ENCODE results near the gene RGS1. TPM values are rescaled to one million over a fixed set of nuclear protein-coding genes. Genes with fewer than 3 reads are reported as not detected.

RGS1 gene
- polyA plus RNA-seq, 1 of the 3 experiments (the other 2 are of a cell fraction), result 0.12 TPM

DNA sequence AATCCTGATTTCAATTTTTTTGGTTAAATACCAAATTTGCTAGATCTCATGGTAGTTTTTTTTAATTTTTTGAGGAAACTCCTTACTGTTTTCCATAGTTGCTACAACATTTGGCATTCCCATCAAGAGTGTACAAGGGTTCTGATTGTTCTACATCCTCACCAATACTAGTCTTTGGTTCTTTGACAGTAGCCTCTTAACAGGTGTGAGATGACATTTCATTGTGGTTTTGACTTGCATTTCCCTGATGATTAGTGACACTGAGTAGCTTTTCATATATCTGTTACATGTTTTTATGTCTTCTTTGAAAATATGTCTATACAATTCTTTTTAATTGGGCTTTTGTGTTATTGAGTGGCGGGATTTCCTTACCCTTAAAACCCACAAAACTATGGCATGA lies 39.5 kb downstream of the RGS1 start:
- Histone ChIP-seq H3F3A (replicated peaks; ENCODE audit: insufficient read depth) (no peaks in the 10 kb centered on the region), H3K4me1 (ENCODE audit: control insufficient read depth in 1 of 2, insufficient read depth in 2 of 2, low read depth in 1 of 2, low read length in 1 of 2) (peaks cover 0 to 5% of the 10 kb centered on the region in 2 experiments; a peak in 2 of 4 replicates), H3K27ac (ENCODE audit: low read depth in 2 of 2, low read length in 1 of 2) (no peak overlapping the region), H4K20me1 (ENCODE audit: insufficient read depth) (no peaks in the 10 kb centered on the region), H3K9me3 (no peaks in the 10 kb centered on the region), H3K4me3 (ENCODE audit: low read depth in 2 of 2, low read length in 1 of 2) (no peak overlapping the region), H3K36me3 (replicated peaks in 1 of 2; ENCODE audit: control insufficient read depth in 1 of 2, insufficient read depth in 2 of 2, low read length in 1 of 2) (no peaks in the 10 kb centered on the region), H3K9me2 (no peaks in the 10 kb centered on the region), H3K79me2 (ENCODE audit: insufficient read depth) (no peaks in the 10 kb centered on the region), H3K27me3 (ENCODE audit: insufficient read depth) (no peaks in the 10 kb centered on the region), H2AFZ (ENCODE audit: low read depth) (no peak overlapping the region), H3K4me2 (no peak overlapping the region), H3K9ac (no peak overlapping the region)
- no peak for DNase-seq
- ChIA-PET POLR2A (no interaction called here), CTCF (interaction anchor here (1.8 to 3.8 kb wide), 2 partner anchors 138 to 141 kb away, joined by 11 to 16 read pairs; no protein-coding TSS in a partner anchor)
- 93% methylated on average over 1 of the region's 1 CpG for WGBS (ENCODE audit: low lambda C conversion rate)
- TF ChIP-seq, protein P1, sequence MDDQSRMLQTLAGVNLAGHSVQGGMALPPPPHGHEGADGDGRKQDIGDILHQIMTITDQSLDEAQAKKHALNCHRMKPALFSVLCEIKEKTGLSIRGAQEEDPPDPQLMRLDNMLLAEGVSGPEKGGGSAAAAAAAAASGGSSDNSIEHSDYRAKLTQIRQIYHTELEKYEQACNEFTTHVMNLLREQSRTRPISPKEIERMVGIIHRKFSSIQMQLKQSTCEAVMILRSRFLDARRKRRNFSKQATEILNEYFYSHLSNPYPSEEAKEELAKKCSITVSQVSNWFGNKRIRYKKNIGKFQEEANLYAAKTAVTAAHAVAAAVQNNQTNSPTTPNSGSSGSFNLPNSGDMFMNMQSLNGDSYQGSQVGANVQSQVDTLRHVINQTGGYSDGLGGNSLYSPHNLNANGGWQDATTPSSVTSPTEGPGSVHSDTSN (IDR thresholded peaks at IDR 0.05), result no peak
- TF ChIP-seq JUND (IDR thresholded peaks at IDR 0.05), result no peak
- TF ChIP-seq RFX5 (IDR thresholded peaks at IDR 0.05; ENCODE audit: low read length), result no peak
- TF ChIP-seq TAF1 (IDR thresholded peaks at IDR 0.05; ENCODE audit: borderline replicate concordance, low read depth, low read length), result no peak
- TF ChIP-seq, protein P2, sequence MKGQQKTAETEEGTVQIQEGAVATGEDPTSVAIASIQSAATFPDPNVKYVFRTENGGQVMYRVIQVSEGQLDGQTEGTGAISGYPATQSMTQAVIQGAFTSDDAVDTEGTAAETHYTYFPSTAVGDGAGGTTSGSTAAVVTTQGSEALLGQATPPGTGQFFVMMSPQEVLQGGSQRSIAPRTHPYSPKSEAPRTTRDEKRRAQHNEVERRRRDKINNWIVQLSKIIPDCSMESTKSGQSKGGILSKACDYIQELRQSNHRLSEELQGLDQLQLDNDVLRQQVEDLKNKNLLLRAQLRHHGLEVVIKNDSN (IDR thresholded peaks at IDR 0.05; ENCODE audit: borderline replicate concordance, low read depth), result no peak

GRCh38 chr1:192620071-192620635 lies 44.6 kb downstream of the RGS1 start:
- no peak overlapping the region for H3K9ac ChIP-seq
- no peaks in the 10 kb centered on the region for H3K79me2 ChIP-seq (ENCODE audit: insufficient read depth)
- ChIA-PET CTCF (interaction anchor here (0.5 to 0.8 kb wide), 3 partner anchors 11 to 146 kb away, joined by 3 read pairs; no protein-coding TSS in a partner anchor), POLR2A (interaction anchor here (0.5 kb wide), 1 partner anchor 187 kb away, joined by 4 read pairs; no protein-coding TSS in a partner anchor)
- H3K9me3 ChIP-seq, result no peaks in the 10 kb centered on the region
- no peak overlapping the region for H3K4me2 ChIP-seq
- TF ChIP-seq RXRA (IDR thresholded peaks at IDR 0.05; ENCODE audit: borderline replicate concordance, low read depth), result no peak
- TF ChIP-seq SIN3A (IDR thresholded peaks at IDR 0.05; ENCODE audit: borderline replicate concordance, low read depth, low read length), result no peak
- H3K9me2 ChIP-seq, result no peaks in the 10 kb centered on the region
- no peaks in the 10 kb centered on the region; a peak in 1 of 4 replicates for H3K4me1 ChIP-seq (ENCODE audit: control insufficient read depth in 1 of 2, insufficient read depth in 2 of 2, low read depth in 1 of 2, low read length in 1 of 2)
- no peak overlapping the region for H3K27ac ChIP-seq (ENCODE audit: low read depth in 2 of 2, low read length in 1 of 2)
- no peaks in the 10 kb centered on the region for H4K20me1 ChIP-seq (ENCODE audit: insufficient read depth)
- no peaks in the 10 kb centered on the region for H3K27me3 ChIP-seq (ENCODE audit: insufficient read depth)
- no peak overlapping the region for H2AFZ ChIP-seq (ENCODE audit: low read depth)
- H3K36me3 ChIP-seq (replicated peaks in 1 of 2; ENCODE audit: control insufficient read depth in 1 of 2, insufficient read depth in 2 of 2, low read length in 1 of 2), result no peaks in the 10 kb centered on the region
- no peak for DNase-seq
- no peak overlapping the region for H3K4me3 ChIP-seq (ENCODE audit: low read depth in 2 of 2, low read length in 1 of 2)
- H3F3A ChIP-seq (replicated peaks; ENCODE audit: insufficient read depth), result no peaks in the 10 kb centered on the region

Measured in SK-N-SH (cell line).